LNCAP (cell line): ENCODE data around the gene CABLES2.

ENCODE experiments used
- TF ChIP-seq, protein P1 (sequence below): fragments of 450-650 bp; IDR thresholded peaks from 2 replicates; pipeline ENCODE4 v1.5.1; 2017; ENCODE audit warnings: mild to moderate bottlenecking

Gene CABLES2

GRCh38 chr20:62364911-62365736 is 42.0 kb downstream of the CABLES2 start:
- TF ChIP-seq, protein P1, sequence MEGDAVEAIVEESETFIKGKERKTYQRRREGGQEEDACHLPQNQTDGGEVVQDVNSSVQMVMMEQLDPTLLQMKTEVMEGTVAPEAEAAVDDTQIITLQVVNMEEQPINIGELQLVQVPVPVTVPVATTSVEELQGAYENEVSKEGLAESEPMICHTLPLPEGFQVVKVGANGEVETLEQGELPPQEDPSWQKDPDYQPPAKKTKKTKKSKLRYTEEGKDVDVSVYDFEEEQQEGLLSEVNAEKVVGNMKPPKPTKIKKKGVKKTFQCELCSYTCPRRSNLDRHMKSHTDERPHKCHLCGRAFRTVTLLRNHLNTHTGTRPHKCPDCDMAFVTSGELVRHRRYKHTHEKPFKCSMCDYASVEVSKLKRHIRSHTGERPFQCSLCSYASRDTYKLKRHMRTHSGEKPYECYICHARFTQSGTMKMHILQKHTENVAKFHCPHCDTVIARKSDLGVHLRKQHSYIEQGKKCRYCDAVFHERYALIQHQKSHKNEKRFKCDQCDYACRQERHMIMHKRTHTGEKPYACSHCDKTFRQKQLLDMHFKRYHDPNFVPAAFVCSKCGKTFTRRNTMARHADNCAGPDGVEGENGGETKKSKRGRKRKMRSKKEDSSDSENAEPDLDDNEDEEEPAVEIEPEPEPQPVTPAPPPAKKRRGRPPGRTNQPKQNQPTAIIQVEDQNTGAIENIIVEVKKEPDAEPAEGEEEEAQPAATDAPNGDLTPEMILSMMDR, result no peak

GRCh38 chr20:62363920-62364851 is 42.9 kb downstream of the CABLES2 start:
- TF ChIP-seq, protein P1, result no peak

DNA sequence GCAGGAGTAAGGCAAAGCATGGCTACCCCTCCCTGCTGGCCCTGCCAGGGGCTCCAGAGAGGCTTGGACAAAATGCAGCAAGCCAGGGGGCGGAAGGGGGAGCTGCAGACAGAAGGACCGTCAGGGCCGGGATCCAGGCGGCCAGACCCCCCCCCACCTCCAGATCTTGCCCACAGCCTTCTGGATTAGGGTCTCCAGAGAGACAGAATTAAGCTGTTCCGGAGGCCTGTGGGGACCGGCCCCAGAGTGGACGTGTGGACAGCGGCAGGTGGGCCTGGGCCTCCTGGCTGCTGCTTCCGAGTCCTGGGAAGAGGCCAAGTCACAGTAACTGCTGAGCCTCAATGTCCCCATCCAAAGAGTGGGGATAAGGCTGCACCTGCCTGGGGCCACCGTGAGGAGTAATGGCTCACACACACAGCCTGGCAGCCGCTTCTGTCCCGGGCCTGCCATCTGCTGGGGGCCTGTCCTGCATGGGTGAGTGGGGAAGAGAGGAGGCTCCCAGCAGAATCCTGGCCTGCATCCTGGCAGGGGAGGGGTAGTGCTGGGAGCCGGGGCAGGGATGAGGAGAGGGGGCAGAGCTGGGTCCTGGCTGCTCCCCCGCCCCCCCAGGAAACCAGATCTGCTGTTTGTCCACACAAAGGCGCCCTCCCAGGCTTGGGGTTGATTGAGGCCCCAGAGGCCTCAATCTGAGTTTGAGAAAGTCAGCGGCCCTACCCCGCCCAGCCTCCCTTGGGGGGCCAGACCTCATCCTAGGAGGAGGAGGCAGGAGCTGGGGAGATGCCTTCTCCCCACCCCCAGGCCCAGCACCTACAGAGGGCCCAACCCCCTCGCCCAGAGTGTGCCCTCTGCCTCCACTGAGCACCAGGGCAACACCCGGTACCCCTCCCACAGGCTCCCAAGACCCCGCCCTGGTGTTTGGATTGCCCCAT is 43.8 kb downstream of the CABLES2 start:
- TF ChIP-seq, protein P1, result no peak

- TF ChIP-seq, protein P1, result no peak
Measured at GRCh38 chr20:62362590-62362940, 44.5 kb downstream of the CABLES2 start.

DNA sequence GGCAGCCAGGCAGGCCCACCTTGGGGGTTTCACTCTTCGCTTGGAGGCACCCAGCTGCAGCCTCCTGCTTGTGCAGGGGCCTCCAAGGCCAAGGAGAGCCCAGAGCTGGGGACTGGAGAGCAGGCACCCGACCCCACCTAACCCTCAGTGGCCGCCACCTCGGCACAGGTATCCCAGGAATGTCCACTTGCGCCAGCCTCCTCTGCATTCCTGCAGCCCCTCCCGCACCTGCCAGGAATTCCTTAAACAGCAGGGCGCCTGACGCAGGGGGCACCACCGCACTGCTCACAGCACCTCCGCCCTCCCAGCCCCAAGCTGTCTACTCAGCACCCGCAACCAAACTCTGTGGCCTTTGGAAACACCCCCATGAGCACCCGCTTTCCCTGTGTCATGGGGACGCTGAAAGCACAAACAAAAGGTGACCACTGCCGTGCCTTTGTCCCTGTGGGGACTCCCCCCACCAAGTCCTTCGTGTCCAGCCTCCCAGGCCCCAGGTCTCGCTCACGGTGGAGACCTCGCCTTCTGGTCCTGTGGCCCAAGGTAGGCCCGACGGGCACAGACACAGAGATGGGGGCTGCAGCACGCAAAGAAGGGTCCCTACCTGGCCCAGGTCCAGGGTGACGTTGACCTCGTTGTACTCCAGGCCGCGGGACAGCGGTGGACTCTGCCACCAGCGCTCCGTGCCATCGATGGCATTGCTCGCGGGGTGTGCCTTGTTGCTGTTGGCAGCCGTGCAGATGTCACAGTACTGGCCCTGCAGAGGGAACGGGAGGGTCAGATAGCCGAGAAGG is 45.1 kb downstream of the CABLES2 start:
- TF ChIP-seq, protein P1, result no peak

GRCh38 chr20:62360854-62361798 is 46.0 kb downstream of the CABLES2 start:
- TF ChIP-seq, protein P1, result no peak
